IMR-90 (cell line): ENCODE data around the gene SPNS2. TPM values are rescaled to one million over a fixed set of nuclear protein-coding genes. Genes with fewer than 3 reads are reported as not detected.

Experiments
- ATAC-seq: fragments of 200-7000 bp; cut with Tn5 transposase; 2 replicates; pipeline ENCODE4 v1.9.1; 2020; ENCODE audit warnings: low read depth, mild to moderate bottlenecking, moderate library complexity
- BruUV-seq: library from RNA; stranded (reverse); fragments of 400-500 nt; replicated peaks from 2 replicates; lab custom pipeline; 2021; lab: Mats Ljungman, UMichigan
- CTCF ChIA-PET: fragments of 300-600 bp; formaldehyde crosslinking; extraction: SDS; loops from one replicate; lab custom pipeline; 2021; ENCODE audit warnings: antibody characterized with exemption; lab: Yijun Ruan, JAX
- POLR2A ChIA-PET: fragments of 300-600 bp; sonication (Branson Sonifier 250); formaldehyde crosslinking; loops from one replicate; lab custom pipeline; 2022; ENCODE audit warnings: antibody characterized with exemption; ENCODE audit not compliant: unreplicated experiment; lab: Charles Lee
- DNase-seq: peaks from one replicate; pipeline ENCODE4 v3.0.0; 2013
- H2AFZ ChIP-seq: replicated peaks from 2 replicates; pipeline ENCODE3; 2013; ENCODE audit warnings: low read length, mild to moderate bottlenecking; ENCODE audit not compliant: poor library complexity
- H2AK5ac ChIP-seq: 2 replicates; pipeline ENCODE4 v1.6.1; 2013; ENCODE audit warnings: low read depth, low read length, inconsistent platforms
- H2AK9ac ChIP-seq: replicated peaks from 2 replicates; pipeline ENCODE3; 2013; ENCODE audit warnings: mild to moderate bottlenecking, low read depth, low read length, moderate library complexity; ENCODE audit not compliant: poor library complexity
- H2BK120ac ChIP-seq: 2 replicates; pipeline ENCODE4 v1.6.1; 2013; ENCODE audit warnings: low read depth, low read length, inconsistent platforms
- H2BK15ac ChIP-seq: 3 replicates; pipeline ENCODE4 v1.6.1; 2013; ENCODE audit warnings: low read depth, low read length, inconsistent platforms
- H2BK20ac ChIP-seq: 2 replicates; pipeline ENCODE4 v1.6.1; 2013; ENCODE audit warnings: low read depth, mild to moderate bottlenecking, inconsistent platforms, low read length, moderate library complexity
- H2BK5ac ChIP-seq: 2 replicates; pipeline ENCODE4 v1.6.1; 2013; ENCODE audit warnings: mild to moderate bottlenecking, low read depth, low read length, inconsistent platforms; ENCODE audit not compliant: poor library complexity, severe bottlenecking
- H3K14ac ChIP-seq: replicated peaks from 2 replicates; pipeline ENCODE4 v1.6.1; 2013; ENCODE audit warnings: low read depth, low read length, inconsistent platforms
- H3K18ac ChIP-seq: 2 replicates; pipeline ENCODE4 v1.6.1; 2013; ENCODE audit warnings: low read depth, low read length, control low read depth
- H3K23ac ChIP-seq: 2 replicates; pipeline ENCODE4 v1.6.1; 2013; ENCODE audit warnings: low read depth, low read length, inconsistent platforms
- H3K27ac ChIP-seq: 2 replicates; pipeline ENCODE4 v1.5.1; 2013; ENCODE audit warnings: mild to moderate bottlenecking, control low read depth, low read length; ENCODE audit not compliant: insufficient read depth
- H3K27me3 ChIP-seq: 2 replicates; pipeline ENCODE4 v1.6.1; 2013; ENCODE audit warnings: low read length; ENCODE audit not compliant: control insufficient read depth, insufficient read depth
- H3K36me3 ChIP-seq: 2 replicates; pipeline ENCODE4 v1.6.1; 2013; ENCODE audit warnings: low read length, mixed read lengths; ENCODE audit not compliant: control insufficient read depth, insufficient read depth
- H3K4ac ChIP-seq: 2 replicates; pipeline ENCODE4 v1.6.1; 2013; ENCODE audit warnings: low read depth, low read length, inconsistent platforms
- H3K4me1 ChIP-seq: 2 replicates; pipeline ENCODE4 v1.6.1; 2013; ENCODE audit warnings: low read length, mixed read lengths; ENCODE audit not compliant: control insufficient read depth, insufficient read depth
- H3K4me2 ChIP-seq: 2 replicates; pipeline ENCODE4 v1.6.1; 2013; ENCODE audit warnings: low read depth, mild to moderate bottlenecking, control low read depth, low read length, moderate library complexity
- H3K4me3 ChIP-seq: 2 replicates; pipeline ENCODE4 v1.5.1; 2013; ENCODE audit warnings: low read depth, mild to moderate bottlenecking, control low read depth, low read length, moderate library complexity; ENCODE audit not compliant: insufficient read depth
- H3K56ac ChIP-seq: 2 replicates; pipeline ENCODE4 v1.6.1; 2013; ENCODE audit warnings: low read length, inconsistent platforms; ENCODE audit not compliant: insufficient read depth; ENCODE audit errors: extremely low read depth
- H3K79me1 ChIP-seq, 2 experiments: 2 replicates each; pipeline ENCODE4 v1.6.1; 2013; ENCODE audit warnings: low read length in 2 of 2, inconsistent platforms in 1 of 2, low read depth in 1 of 2
- H3K9ac ChIP-seq: 2 replicates; pipeline ENCODE4 v1.6.1; 2013; ENCODE audit warnings: low read depth, low read length, control low read depth
- H3K9me1 ChIP-seq: 2 replicates; pipeline ENCODE4 v1.6.1; 2013; ENCODE audit warnings: low read length, inconsistent platforms; ENCODE audit not compliant: insufficient read depth
- H3K9me3 ChIP-seq: 2 replicates; pipeline ENCODE4 v1.6.1; 2013; ENCODE audit warnings: low read length; ENCODE audit not compliant: control insufficient read depth, insufficient read depth
- H4K20me1 ChIP-seq: 2 replicates; pipeline ENCODE4 v1.6.1; 2013; ENCODE audit warnings: low read length, inconsistent platforms; ENCODE audit not compliant: insufficient read depth
- H4K5ac ChIP-seq: 2 replicates; pipeline ENCODE4 v1.6.1; 2013; ENCODE audit warnings: mild to moderate bottlenecking, low read depth, low read length, control low read depth
- H4K8ac ChIP-seq, 2 experiments: 2 replicates each; pipeline ENCODE4 v1.6.1; 2013; ENCODE audit warnings: low read depth in 2 of 2, low read length in 2 of 2, control low read depth in 1 of 2, inconsistent platforms in 1 of 2
- H4K91ac ChIP-seq: 2 replicates; pipeline ENCODE4 v1.6.1; 2013; ENCODE audit warnings: low read depth, low read length, inconsistent platforms; ENCODE audit not compliant: insufficient read depth
- BHLHE40 ChIP-seq: fragments of 150-350 bp; IDR thresholded peaks from 2 replicates; pipeline ENCODE4 v1.6.1; 2016; ENCODE audit warnings: mild to moderate bottlenecking, low read depth, low read length
- CEBPB ChIP-seq: IDR thresholded peaks from 2 replicates; pipeline ENCODE4 v1.6.1; 2012; ENCODE audit warnings: low read depth, low read length, improper control_type of control experiment
- CHD1 ChIP-seq: IDR thresholded peaks from 2 replicates; pipeline ENCODE4 v1.6.1; 2012; ENCODE audit warnings: low read depth, low read length, improper control_type of control experiment
- FOS ChIP-seq: fragments of 150-350 bp; IDR thresholded peaks from 2 replicates; pipeline ENCODE4 v1.6.1; 2016; ENCODE audit warnings: low read depth, low read length
- MAFK ChIP-seq: IDR thresholded peaks from 2 replicates; pipeline ENCODE4 v1.6.1; 2012; ENCODE audit warnings: low read depth, low read length, improper control_type of control experiment
- MAZ ChIP-seq: IDR thresholded peaks from 2 replicates; pipeline ENCODE4 v1.6.1; 2012; ENCODE audit warnings: low read depth, mild to moderate bottlenecking, low read length, improper control_type of control experiment, moderate library complexity, borderline replicate concordance
- MXI1 ChIP-seq: IDR thresholded peaks from 2 replicates; pipeline ENCODE4 v1.6.1; 2012; ENCODE audit warnings: low read depth, mild to moderate bottlenecking, low read length, moderate library complexity, borderline replicate concordance
- NFE2L2 ChIP-seq: fragments of 150-350 bp; IDR thresholded peaks from 2 replicates; pipeline ENCODE4 v1.6.1; 2016; ENCODE audit warnings: low read depth, mild to moderate bottlenecking, low read length
- POLR2A ChIP-seq: IDR thresholded peaks from 2 replicates; pipeline ENCODE4 v1.6.1; 2012; ENCODE audit warnings: mild to moderate bottlenecking, low read depth, low read length
- RAD21 ChIP-seq: IDR thresholded peaks from 2 replicates; pipeline ENCODE4 v1.6.1; 2012; ENCODE audit warnings: low read length, improper control_type of control experiment
- RCOR1 ChIP-seq: IDR thresholded peaks from 2 replicates; pipeline ENCODE4 v1.6.1; 2012; ENCODE audit warnings: mild to moderate bottlenecking, low read length, improper control_type of control experiment; ENCODE audit not compliant: insufficient replicate concordance
- RFX5 ChIP-seq: IDR thresholded peaks from 2 replicates; pipeline ENCODE4 v1.8.0; 2012; ENCODE audit warnings: low read depth, mild to moderate bottlenecking, low read length, moderate library complexity
- SMC3 ChIP-seq: fragments of 150-350 bp; IDR thresholded peaks from 2 replicates; pipeline ENCODE4 v1.6.1; 2016; ENCODE audit warnings: low read depth, mild to moderate bottlenecking, antibody characterized with exemption, low read length, moderate library complexity
- WGBS, 2 experiments: methylation state at CpG; one replicate each; pipeline versions ENCODE4 v1.1.5 to v1.1.7; 2013; ENCODE audit warnings: missing lambda C conversion rate in 2 of 2; ENCODE audit not compliant: insufficient read length in 1 of 2; ENCODE audit errors: extremely low coverage in 2 of 2; 5-methylcytosine and 5-hydroxymethylcytosine counted together
- dilution Hi-C: fragments of 300-500 bp; cut with HindIII; formaldehyde crosslinking; loops from one replicate; pipeline ENCODE4 v1.14.3; 2018; ENCODE audit warnings: low sequenced_read_pairs; ENCODE audit not compliant: unreplicated experiment
- in situ Hi-C: fragments of 300-500 bp; cut with MboI; formaldehyde crosslinking; loops from 3 replicates; pipeline ENCODE4 v1.14.3; 2019; ENCODE audit warnings: low sequenced_read_pairs, inconsistent platforms, mixed read lengths
- intact Hi-C: fragments of 100-400 bp; cut with micrococcal nuclease; formaldehyde crosslinking; loops from 2 replicates; pipeline ENCODE4 v1.10.0; 2022
- polyA plus RNA-seq, 3 experiments: library from polyadenylated mRNA; depleted of rRNA; stranded (reverse); fragments of >200 nt; gene quantifications; 2 replicates each; pipeline ENCODE4 v1.2.3, GENCODE V29; 2012; ENCODE audit warnings: low replicate concordance in 1 of 3
- total RNA-seq: library from RNA; depleted of rRNA; stranded (reverse); fragments of >200 nt; gene quantifications from 2 replicates; pipeline ENCODE4 v1.2.3, GENCODE V29; 2012
- TF ChIP-seq, protein P1 (sequence below): fragments of 150-350 bp; IDR thresholded peaks from 2 replicates; pipeline ENCODE4 v1.6.1; 2017; ENCODE audit warnings: mild to moderate bottlenecking, antibody characterized with exemption, low read length, low read depth
- TF ChIP-seq, protein P2 (sequence below): conservative IDR thresholded peaks from 2 replicates; pipeline ENCODE4 v1.5.1; 2012; ENCODE audit warnings: mild to moderate bottlenecking, low read depth, low read length, improper control_type of control experiment
- TF ChIP-seq, protein P3 (sequence below): fragments of 150-350 bp; IDR thresholded peaks from 2 replicates; pipeline ENCODE4 v1.6.1; 2016; ENCODE audit warnings: low read depth, mild to moderate bottlenecking, low read length, moderate library complexity, borderline replicate concordance

The SPNS2 gene
- total and polyA plus RNA-seq, 2 of the 4 experiments (the other 2 are of a cell fraction): under 0.01 TPM; not detected in 1

DNA sequence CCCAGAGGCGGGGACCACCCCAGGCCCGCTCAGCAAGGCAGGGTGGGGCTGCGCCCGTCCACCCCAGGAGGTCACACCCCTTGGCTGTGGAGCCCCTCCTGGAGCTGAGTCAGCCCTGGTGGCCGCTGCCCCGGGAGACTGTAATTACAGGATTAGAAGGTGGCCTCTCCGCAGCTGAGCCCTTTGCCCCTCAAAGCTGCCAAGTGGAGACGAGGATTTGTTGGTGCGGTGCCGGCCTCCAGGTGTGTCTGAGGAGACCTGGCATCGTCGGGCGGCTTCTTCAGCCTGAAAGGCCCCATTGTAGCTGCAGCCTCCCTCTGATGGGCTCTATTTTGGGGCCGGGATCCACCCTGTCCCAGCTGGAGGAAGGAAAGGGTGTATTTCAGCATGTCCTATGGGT is 22.7 kb upstream of the SPNS2 start:
- CTCF ChIA-PET: no interaction called here

More for the DNA sequence above, 22.7 kb upstream of the SPNS2 start:
- no peaks in the 10 kb centered on the region for H3K9me3 ChIP-seq
- H2BK120ac ChIP-seq: no peak overlapping the region
- H3K36me3 ChIP-seq: no peaks in the 10 kb centered on the region
- DNase-seq: no peak
- no TSS peak for BruUV-seq
- dilution Hi-C loops (no loop called here), in situ Hi-C loops (no loop called here), intact Hi-C loops (no loop called here)
- TF ChIP-seq RCOR1 (no peak), NFE2L2 (no peak), BHLHE40 (no peak), MAFK (no peak), CHD1 (no peak), POLR2A (no peak), CEBPB (no peak), FOS (no peak), RAD21 (no peak), SMC3 (no peak), MXI1 (no peak), MAZ (no peak), RFX5 (no peak)
- TF ChIP-seq, protein P1, sequence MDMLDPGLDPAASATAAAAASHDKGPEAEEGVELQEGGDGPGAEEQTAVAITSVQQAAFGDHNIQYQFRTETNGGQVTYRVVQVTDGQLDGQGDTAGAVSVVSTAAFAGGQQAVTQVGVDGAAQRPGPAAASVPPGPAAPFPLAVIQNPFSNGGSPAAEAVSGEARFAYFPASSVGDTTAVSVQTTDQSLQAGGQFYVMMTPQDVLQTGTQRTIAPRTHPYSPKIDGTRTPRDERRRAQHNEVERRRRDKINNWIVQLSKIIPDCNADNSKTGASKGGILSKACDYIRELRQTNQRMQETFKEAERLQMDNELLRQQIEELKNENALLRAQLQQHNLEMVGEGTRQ: no peak
- TF ChIP-seq, protein P2, sequence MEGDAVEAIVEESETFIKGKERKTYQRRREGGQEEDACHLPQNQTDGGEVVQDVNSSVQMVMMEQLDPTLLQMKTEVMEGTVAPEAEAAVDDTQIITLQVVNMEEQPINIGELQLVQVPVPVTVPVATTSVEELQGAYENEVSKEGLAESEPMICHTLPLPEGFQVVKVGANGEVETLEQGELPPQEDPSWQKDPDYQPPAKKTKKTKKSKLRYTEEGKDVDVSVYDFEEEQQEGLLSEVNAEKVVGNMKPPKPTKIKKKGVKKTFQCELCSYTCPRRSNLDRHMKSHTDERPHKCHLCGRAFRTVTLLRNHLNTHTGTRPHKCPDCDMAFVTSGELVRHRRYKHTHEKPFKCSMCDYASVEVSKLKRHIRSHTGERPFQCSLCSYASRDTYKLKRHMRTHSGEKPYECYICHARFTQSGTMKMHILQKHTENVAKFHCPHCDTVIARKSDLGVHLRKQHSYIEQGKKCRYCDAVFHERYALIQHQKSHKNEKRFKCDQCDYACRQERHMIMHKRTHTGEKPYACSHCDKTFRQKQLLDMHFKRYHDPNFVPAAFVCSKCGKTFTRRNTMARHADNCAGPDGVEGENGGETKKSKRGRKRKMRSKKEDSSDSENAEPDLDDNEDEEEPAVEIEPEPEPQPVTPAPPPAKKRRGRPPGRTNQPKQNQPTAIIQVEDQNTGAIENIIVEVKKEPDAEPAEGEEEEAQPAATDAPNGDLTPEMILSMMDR: no peak
- TF ChIP-seq, protein P3, sequence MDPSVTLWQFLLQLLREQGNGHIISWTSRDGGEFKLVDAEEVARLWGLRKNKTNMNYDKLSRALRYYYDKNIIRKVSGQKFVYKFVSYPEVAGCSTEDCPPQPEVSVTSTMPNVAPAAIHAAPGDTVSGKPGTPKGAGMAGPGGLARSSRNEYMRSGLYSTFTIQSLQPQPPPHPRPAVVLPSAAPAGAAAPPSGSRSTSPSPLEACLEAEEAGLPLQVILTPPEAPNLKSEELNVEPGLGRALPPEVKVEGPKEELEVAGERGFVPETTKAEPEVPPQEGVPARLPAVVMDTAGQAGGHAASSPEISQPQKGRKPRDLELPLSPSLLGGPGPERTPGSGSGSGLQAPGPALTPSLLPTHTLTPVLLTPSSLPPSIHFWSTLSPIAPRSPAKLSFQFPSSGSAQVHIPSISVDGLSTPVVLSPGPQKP: no peak
- H4K8ac ChIP-seq: no peak overlapping the region
- H2BK15ac ChIP-seq: no peak overlapping the region
- no peaks in the 10 kb centered on the region for H3K4me1 ChIP-seq
- POLR2A ChIA-PET: no interaction called here
- no peak overlapping the region for H2AFZ ChIP-seq
- H3K9ac ChIP-seq: no peak overlapping the region
- no peak overlapping the region for H3K4ac ChIP-seq
- H3K4me2 ChIP-seq: no peak overlapping the region
- no peak overlapping the region for H2AK5ac ChIP-seq
- H3K9me1 ChIP-seq: no peaks in the 10 kb centered on the region
- no peaks in the 10 kb centered on the region for H3K79me1 ChIP-seq
- WGBS, 2 experiments: 80% methylated on average over 12 of the region's 14 CpGs; no CpG with 5 or more reads in 1 of the 2 experiments
- no peak overlapping the region for H2AK9ac ChIP-seq
- peaks cover 41% of the 10 kb centered on the region for H3K27me3 ChIP-seq
- no peak overlapping the region for H3K14ac ChIP-seq
- H4K5ac ChIP-seq: no peak overlapping the region
- H2BK20ac ChIP-seq: no peak overlapping the region
- no peak overlapping the region for H3K4me3 ChIP-seq
- no peak overlapping the region for H3K27ac ChIP-seq
- no peak overlapping the region for H3K56ac ChIP-seq
- no peak for ATAC-seq
- no peak overlapping the region for H2BK5ac ChIP-seq
- H3K18ac ChIP-seq: no peak overlapping the region
- H4K20me1 ChIP-seq: no peaks in the 10 kb centered on the region
- H4K91ac ChIP-seq: no peak overlapping the region
- no peak overlapping the region for H3K23ac ChIP-seq
